H1 (cell line): Measurements from ENCODE around the gene THAP2. TPM values are rescaled to one million over a fixed set of nuclear protein-coding genes. Genes with fewer than 3 reads are reported as not detected.

Experiments used
- CTCF ChIA-PET: fragments of 300-600 bp; sonication (Branson Sonifier 250); formaldehyde crosslinking; loops from one replicate; lab custom pipeline; 2021; ENCODE audit not compliant: partially characterized antibody; lab: Charles Lee
- POLR2A ChIA-PET: fragments of 300-600 bp; sonication (Branson Sonifier 250); formaldehyde crosslinking; loops from one replicate; lab custom pipeline; 2021; ENCODE audit warnings: inconsistent platforms; ENCODE audit not compliant: partially characterized antibody; lab: Charles Lee
- DNase-seq, 2 experiments: peaks; one replicate each; pipeline versions ENCODE4 v3.0.0 to v3.0.0-alpha.2; 2010 to 2022; ENCODE audit warnings: low spot score in 2 of 2, low read depth in 1 of 2, mixed read lengths in 1 of 2
- FAIRE-seq: peaks from 2 replicates; lab custom pipeline; 2011; peaks lifted over from hg19 to GRCh38; lab: Jason Lieb, UNC
- H2AFZ ChIP-seq: 2 replicates; pipeline ENCODE4 v1.8.1; 2012; ENCODE audit warnings: low read length, inconsistent platforms
- H2AK5ac ChIP-seq: 2 replicates; pipeline ENCODE4 v1.6.1; 2013; ENCODE audit warnings: low read depth, low read length
- H2BK120ac ChIP-seq: replicated peaks from 2 replicates; pipeline ENCODE3; 2013; ENCODE audit warnings: low read depth, low read length, inconsistent platforms
- H2BK12ac ChIP-seq: 2 replicates; pipeline ENCODE4 v1.6.1; 2013; ENCODE audit warnings: low read depth, low read length
- H2BK15ac ChIP-seq: 2 replicates; pipeline ENCODE4 v1.6.1; 2013; ENCODE audit warnings: low read length
- H2BK20ac ChIP-seq: 2 replicates; pipeline ENCODE4 v1.6.1; 2013; ENCODE audit warnings: low read length
- H2BK5ac ChIP-seq: 2 replicates; pipeline ENCODE4 v1.6.1; 2013; ENCODE audit warnings: low read depth, low read length
- H3K14ac ChIP-seq: 2 replicates; pipeline ENCODE4 v1.6.1; 2013; ENCODE audit warnings: inconsistent platforms; ENCODE audit not compliant: insufficient read length
- H3K18ac ChIP-seq: 2 replicates; pipeline ENCODE4 v1.6.1; 2013; ENCODE audit warnings: low read length; ENCODE audit errors: extremely low read depth
- H3K23ac ChIP-seq: 2 replicates; pipeline ENCODE4 v1.6.1; 2013; ENCODE audit warnings: inconsistent platforms; ENCODE audit not compliant: insufficient read length
- H3K23me2 ChIP-seq: 2 replicates; pipeline ENCODE4 v1.6.1; 2013; ENCODE audit warnings: low read depth, low read length
- H3K27ac ChIP-seq: 2 replicates; pipeline ENCODE4 v1.6.1; 2011; ENCODE audit warnings: low read depth, low read length, inconsistent platforms
- H3K27me3 ChIP-seq, 4 experiments: replicated peaks in 1 of 4; 1 replicate in 1 of 4; 2 replicates in 3 of 4; pipeline versions ENCODE4 v1.6.1 to v1.8.1; 2011 to 2013; ENCODE audit warnings: low read length in 3 of 4, mild to moderate bottlenecking in 3 of 4, inconsistent platforms in 2 of 4, mixed read lengths in 2 of 4, moderate library complexity in 1 of 4; ENCODE audit not compliant: control insufficient read depth in 3 of 4, insufficient read depth in 3 of 4; ENCODE audit errors: extremely low read depth in 1 of 4
- H3K36me3 ChIP-seq, 4 experiments: 2 replicates each; pipeline versions ENCODE4 v1.6.1 to v1.8.1; 2011 to 2013; ENCODE audit warnings: mild to moderate bottlenecking in 4 of 4, low read length in 3 of 4, moderate library complexity in 2 of 4, control low read depth in 1 of 4, inconsistent platforms in 1 of 4; ENCODE audit not compliant: insufficient read depth in 4 of 4, control insufficient read depth in 2 of 4
- H3K4ac ChIP-seq: replicated peaks from 2 replicates; pipeline ENCODE3; 2013; ENCODE audit warnings: low read length, low read depth, mixed read lengths, inconsistent platforms; ENCODE audit not compliant: insufficient read length
- H3K4me1 ChIP-seq, 4 experiments: replicated peaks in 1 of 4; 1 replicate in 1 of 4; 2 replicates in 3 of 4; pipeline versions ENCODE4 v1.6.1 to v1.8.1; 2011 to 2013; ENCODE audit warnings: low read length in 3 of 4, inconsistent platforms in 2 of 4, mixed read lengths in 1 of 4; ENCODE audit not compliant: insufficient read depth in 4 of 4, control insufficient read depth in 3 of 4
- H3K4me2 ChIP-seq, 2 experiments: 2 replicates each; pipeline versions ENCODE4 v1.6.1 to v1.8.1; 2011 to 2013; ENCODE audit warnings: low read depth in 2 of 2, low read length in 2 of 2, control low read depth in 1 of 2, inconsistent platforms in 1 of 2, mild to moderate bottlenecking in 1 of 2; ENCODE audit not compliant: insufficient read depth in 1 of 2
- H3K4me3 ChIP-seq, 4 experiments: fragments of 200-600, 300-600 bp in 1 of 4; sonication (generic), shearing (Covaris generic), sonication (Bioruptor Twin) in 1 of 4; 2 replicates each; pipeline versions ENCODE4 v1.5.1 to v1.8.1; 2011 to 2016; ENCODE audit warnings: low read length in 4 of 4, low read depth in 3 of 4, control low read depth in 2 of 4, inconsistent platforms in 2 of 4, mild to moderate bottlenecking in 2 of 4, mixed read lengths in 1 of 4, moderate library complexity in 1 of 4; ENCODE audit not compliant: insufficient read depth in 2 of 4; ENCODE audit errors: extremely low read depth in 1 of 4
- H3K56ac ChIP-seq: replicated peaks from 2 replicates; pipeline ENCODE3; 2013; ENCODE audit warnings: low read depth, mild to moderate bottlenecking, mixed read lengths, low read length, inconsistent platforms; ENCODE audit not compliant: insufficient read length
- H3K79me1 ChIP-seq: 2 replicates; pipeline ENCODE4 v1.6.1; 2013; ENCODE audit warnings: low read depth, low read length, control low read depth
- H3K79me2 ChIP-seq, 2 experiments: 2 replicates each; pipeline versions ENCODE4 v1.6.1 to v1.8.1; 2012 to 2013; ENCODE audit warnings: low read length in 2 of 2, mild to moderate bottlenecking in 2 of 2, inconsistent platforms in 1 of 2; ENCODE audit not compliant: insufficient read depth in 2 of 2, control insufficient read depth in 1 of 2
- H3K9ac ChIP-seq, 4 experiments: replicated peaks in 1 of 4; 1 replicate in 1 of 4; 2 replicates in 3 of 4; pipeline versions ENCODE4 v1.6.1 to v1.8.1; 2011 to 2013; ENCODE audit warnings: low read depth in 3 of 4, low read length in 3 of 4, control low read depth in 2 of 4, mild to moderate bottlenecking in 2 of 4, moderate library complexity in 2 of 4, inconsistent platforms in 1 of 4; ENCODE audit errors: extremely low read depth in 1 of 4
- H3K9me3 ChIP-seq, 2 experiments: 2 replicates each; pipeline versions ENCODE4 v1.6.1 to v1.8.1; 2012 to 2013; ENCODE audit warnings: mild to moderate bottlenecking in 2 of 2, moderate library complexity in 2 of 2, control low read depth in 1 of 2, inconsistent platforms in 1 of 2, low read depth in 1 of 2, low read length in 1 of 2, mixed read lengths in 1 of 2; ENCODE audit not compliant: insufficient read depth in 2 of 2
- H4K20me1 ChIP-seq, 2 experiments: replicated peaks in 1 of 2; 2 replicates each; pipeline versions ENCODE3 to v1.8.1; 2011 to 2013; ENCODE audit warnings: inconsistent platforms in 2 of 2, low read length in 2 of 2, mild to moderate bottlenecking in 1 of 2; ENCODE audit not compliant: insufficient read depth in 2 of 2, control insufficient read depth in 1 of 2
- H4K5ac ChIP-seq: 2 replicates; pipeline ENCODE4 v1.6.1; 2013; ENCODE audit warnings: low read length, low read depth, mixed read lengths, inconsistent platforms; ENCODE audit not compliant: insufficient read length
- H4K8ac ChIP-seq: 2 replicates; pipeline ENCODE4 v1.8.0; 2013; ENCODE audit warnings: mild to moderate bottlenecking, moderate library complexity, low read length, inconsistent platforms; ENCODE audit not compliant: insufficient read depth; ENCODE audit errors: extremely low read depth
- H4K91ac ChIP-seq: replicated peaks from 2 replicates; pipeline ENCODE3; 2013; ENCODE audit warnings: low read length, mixed read lengths, inconsistent platforms; ENCODE audit not compliant: insufficient read length
- CHD1 ChIP-seq: IDR thresholded peaks from 2 replicates; pipeline ENCODE4 v1.6.1; 2012; ENCODE audit warnings: low read depth, low read length, improper control_type of control experiment
- GABPA ChIP-seq: IDR thresholded peaks from 2 replicates; pipeline ENCODE4 v1.6.1; 2011; ENCODE audit warnings: mild to moderate bottlenecking, low read length, moderate library complexity, borderline replicate concordance; ENCODE audit not compliant: insufficient read depth
- JUND ChIP-seq: IDR thresholded peaks from 2 replicates; pipeline ENCODE4 v1.6.1; 2011; ENCODE audit warnings: mild to moderate bottlenecking, improper control_type of control experiment, low read length
- KDM4A ChIP-seq: IDR thresholded peaks from one replicate; pipeline ENCODE4 v1.7.1; 2012; ENCODE audit warnings: low read depth, mild to moderate bottlenecking, moderate library complexity, low read length, inconsistent platforms; ENCODE audit not compliant: severe bottlenecking
- RAD21 ChIP-seq, 2 experiments: IDR thresholded peaks in 1 of 2; conservative IDR thresholded peaks in 1 of 2; 2 replicates each; pipeline ENCODE4 v1.6.1; 2011; ENCODE audit warnings: low read depth in 2 of 2, low read length in 2 of 2, improper control_type of control experiment in 1 of 2, inconsistent platforms in 1 of 2, mild to moderate bottlenecking in 1 of 2, moderate library complexity in 1 of 2
- WGBS, 2 experiments: shearing (Covaris generic) in 1 of 2; methylation state at CpG; one replicate each; pipeline versions ENCODE4 v1.1.6 to v1.1.7; 2013 to 2015; ENCODE audit warnings: low lambda C conversion rate in 2 of 2, mixed read lengths in 2 of 2, inconsistent platforms in 1 of 2, low coverage in 1 of 2, missing lambda C conversion rate in 1 of 2; ENCODE audit not compliant: insufficient replicate concordance in 2 of 2, insufficient coverage in 1 of 2, insufficient read length in 1 of 2; ENCODE audit errors: extremely low coverage in 1 of 2, missing lambda C conversion rate in 1 of 2; 5-methylcytosine and 5-hydroxymethylcytosine counted together
- polyA plus RNA-seq, 7 experiments: library from polyadenylated mRNA; depleted of rRNA in 3 of 7; stranded (reverse) in 5 of 7; unstranded in 2 of 7; fragments of >200 nt in 5 of 7; fragments of 200-250 nt in 2 of 7; gene quantifications; 1 replicate in 5 of 7; 2 replicates in 1 of 7; 4 replicates in 1 of 7; pipeline versions ENCODE4 v1.2.1 to v1.2.3, GENCODE V29; 2011 to 2013; ENCODE audit warnings: missing spikeins in 2 of 7, mixed read lengths in 2 of 7
- total RNA-seq: library from RNA; stranded (reverse); fragmentation: NEBNext Ultra II Directional; extraction: Animal tissue kit (Norgen Biotek cat#: 25700); gene quantifications from 2 replicates; pipeline ENCODE4 v1.2.1, GENCODE V29; 2021
- TF ChIP-seq, protein P1 (sequence below), 3 experiments: IDR thresholded peaks; 1 replicate in 2 of 3; 2 replicates in 1 of 3; pipeline versions ENCODE4 v1.5.1 to v1.6.1; 2011; ENCODE audit warnings: low read length in 3 of 3, mild to moderate bottlenecking in 3 of 3, inconsistent platforms in 2 of 3, low read depth in 1 of 3, moderate library complexity in 1 of 3; ENCODE audit not compliant: insufficient read depth in 1 of 3; ENCODE audit errors: control extremely low read depth in 1 of 3
- TF ChIP-seq, protein P2 (sequence below): IDR thresholded peaks from 2 replicates; pipeline ENCODE4 v1.6.1; 2011; ENCODE audit warnings: low read depth, mild to moderate bottlenecking, low read length; ENCODE audit not compliant: insufficient read depth

Gene THAP2
- total and polyA plus RNA-seq, 2 of the 8 experiments (the other 6 are each of a cell fraction or from before 2014, with no cell fraction given) = 1.8 to 5.3 TPM

DNA sequence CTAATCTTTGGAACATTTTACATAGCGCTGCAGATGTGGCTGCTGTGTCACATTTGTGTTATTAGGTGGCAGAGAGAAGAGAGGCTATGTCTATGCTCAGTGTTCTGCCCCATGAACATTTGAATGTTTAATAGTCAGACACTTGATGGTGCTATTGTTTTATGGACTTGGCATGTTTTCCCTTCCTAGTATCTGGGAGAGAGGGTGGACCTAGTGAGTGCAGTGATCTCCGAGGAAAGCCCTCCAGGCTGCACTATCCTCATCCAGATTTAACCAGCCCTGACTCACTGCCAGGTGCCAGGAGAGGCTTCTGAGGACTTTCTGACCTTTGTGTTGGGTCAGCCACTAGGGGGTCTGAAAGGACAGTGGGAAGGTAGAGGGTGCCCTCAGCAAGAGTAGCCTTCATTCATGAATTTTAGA lies 24.8 kb upstream of the THAP2 start:
- Histone ChIP-seq H3K4ac (no peak overlapping the region), H4K91ac (no peak overlapping the region), H4K8ac (no peak overlapping the region), H3K23ac (no peak overlapping the region), H3K4me1 (no peaks in the 10 kb centered on the region), H3K4me3 (no peak overlapping the region), H4K5ac (no peak overlapping the region), H2BK15ac (no peak overlapping the region), H3K27me3 (no peaks in the 10 kb centered on the region)
- no peak for DNase-seq
- no peak for TF ChIP-seq JUND
- no peak for TF ChIP-seq GABPA
- TF ChIP-seq CHD1 = no peak
- TF ChIP-seq RAD21 (IDR thresholded peaks at IDR 0.05 in 1 of 2, conservative IDR thresholded peaks at IDR 0.05 in 1 of 2; ENCODE audit: low read depth in 2 of 2, low read length in 2 of 2) = no peak
- TF ChIP-seq, protein P1, sequence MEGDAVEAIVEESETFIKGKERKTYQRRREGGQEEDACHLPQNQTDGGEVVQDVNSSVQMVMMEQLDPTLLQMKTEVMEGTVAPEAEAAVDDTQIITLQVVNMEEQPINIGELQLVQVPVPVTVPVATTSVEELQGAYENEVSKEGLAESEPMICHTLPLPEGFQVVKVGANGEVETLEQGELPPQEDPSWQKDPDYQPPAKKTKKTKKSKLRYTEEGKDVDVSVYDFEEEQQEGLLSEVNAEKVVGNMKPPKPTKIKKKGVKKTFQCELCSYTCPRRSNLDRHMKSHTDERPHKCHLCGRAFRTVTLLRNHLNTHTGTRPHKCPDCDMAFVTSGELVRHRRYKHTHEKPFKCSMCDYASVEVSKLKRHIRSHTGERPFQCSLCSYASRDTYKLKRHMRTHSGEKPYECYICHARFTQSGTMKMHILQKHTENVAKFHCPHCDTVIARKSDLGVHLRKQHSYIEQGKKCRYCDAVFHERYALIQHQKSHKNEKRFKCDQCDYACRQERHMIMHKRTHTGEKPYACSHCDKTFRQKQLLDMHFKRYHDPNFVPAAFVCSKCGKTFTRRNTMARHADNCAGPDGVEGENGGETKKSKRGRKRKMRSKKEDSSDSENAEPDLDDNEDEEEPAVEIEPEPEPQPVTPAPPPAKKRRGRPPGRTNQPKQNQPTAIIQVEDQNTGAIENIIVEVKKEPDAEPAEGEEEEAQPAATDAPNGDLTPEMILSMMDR (IDR thresholded peaks at IDR 0.05; ENCODE audit: control extremely low read depth in 1 of 3, insufficient read depth in 1 of 3, low read depth in 1 of 3, low read length in 3 of 3) = peak in 1 of 3 experiments; percentile 24; a peak in 2 of 4 replicates
- TF ChIP-seq, protein P2, sequence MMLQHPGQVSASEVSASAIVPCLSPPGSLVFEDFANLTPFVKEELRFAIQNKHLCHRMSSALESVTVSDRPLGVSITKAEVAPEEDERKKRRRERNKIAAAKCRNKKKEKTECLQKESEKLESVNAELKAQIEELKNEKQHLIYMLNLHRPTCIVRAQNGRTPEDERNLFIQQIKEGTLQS = no peak
- TF ChIP-seq KDM4A = no peak
- TF ChIP-seq, all 59 proteins: peak for 1
- Histone ChIP-seq H3K23me2 (no peaks in the 10 kb centered on the region), H2BK120ac (no peak overlapping the region), H3K79me1 (no peaks in the 10 kb centered on the region), H3K18ac (no peak overlapping the region), H2BK12ac (no peak overlapping the region), H3K27ac (no peak overlapping the region), H2BK5ac (no peak overlapping the region), H3K14ac (no peak overlapping the region), H3K79me2 (no peaks in the 10 kb centered on the region), H3K36me3 (peaks cover 4 to 60% (median 42%) of the 10 kb centered on the region in 4 experiments), H3K9me3 (no peaks in the 10 kb centered on the region), H2AFZ (no peak overlapping the region), H3K56ac (no peak overlapping the region), H3K9ac (no peak overlapping the region), H4K20me1 (peaks cover 0 to 3% of the 10 kb centered on the region in 2 experiments), H3K4me2 (no peak overlapping the region), H2BK20ac (no peak overlapping the region), H2AK5ac (no peak overlapping the region)
- FAIRE-seq = no peak
- CTCF ChIA-PET = interaction anchor here (0.7 to 1.5 kb wide), 3 partner anchors 9 to 107 kb away, joined by 4 to 9 read pairs (median 4); no protein-coding TSS in a partner anchor
- POLR2A ChIA-PET = no interaction called here
- WGBS, 2 experiments = 84% methylated on average over 2 of the region's 2 CpGs; no CpG with 5 or more reads in 1 of the 2 experiments
